H9 (cell line): ENCODE data around the gene EIF4E2. TPM values are rescaled to one million over a fixed set of nuclear protein-coding genes. Genes with fewer than 3 reads are reported as not detected.

Experiments
- DNase-seq: peaks from one replicate; pipeline ENCODE4 v3.0.0-alpha.2; 2017
- H2AFZ ChIP-seq: one replicate; pipeline ENCODE4 v1.6.1; 2013; ENCODE audit warnings: mild to moderate bottlenecking, low read length, control low read depth, moderate library complexity
- H2AK5ac ChIP-seq: 2 replicates; pipeline ENCODE4 v1.6.1; 2013; ENCODE audit warnings: low read length, control low read depth, mixed read lengths; ENCODE audit not compliant: insufficient read length
- H2BK120ac ChIP-seq: one replicate; pipeline ENCODE4 v1.6.1; 2013; ENCODE audit warnings: low read depth, mild to moderate bottlenecking, low read length, control low read depth, inconsistent platforms; ENCODE audit not compliant: poor library complexity, severe bottlenecking
- H2BK12ac ChIP-seq: 2 replicates; pipeline ENCODE4 v1.6.1; 2013; ENCODE audit warnings: low read length, control low read depth, mixed read lengths, low read depth; ENCODE audit not compliant: insufficient read length
- H2BK15ac ChIP-seq: 2 replicates; pipeline ENCODE4 v1.6.1; 2013; ENCODE audit warnings: low read depth, low read length, control low read depth
- H2BK20ac ChIP-seq: one replicate; pipeline ENCODE4 v1.6.1; 2013; ENCODE audit warnings: low read depth, mild to moderate bottlenecking, low read length, control low read depth, inconsistent platforms; ENCODE audit not compliant: poor library complexity, severe bottlenecking
- H2BK5ac ChIP-seq: 2 replicates; pipeline ENCODE4 v1.6.1; 2013; ENCODE audit warnings: low read length, control low read depth, mixed read lengths; ENCODE audit not compliant: insufficient read length
- H3K14ac ChIP-seq: 2 replicates; pipeline ENCODE4 v1.6.1; 2013; ENCODE audit warnings: low read length, control low read depth; ENCODE audit not compliant: insufficient read depth
- H3K18ac ChIP-seq: 2 replicates; pipeline ENCODE4 v1.6.1; 2013; ENCODE audit warnings: low read depth, mild to moderate bottlenecking, mixed read lengths, low read length, control low read depth; ENCODE audit not compliant: insufficient read length
- H3K23ac ChIP-seq: 2 replicates; pipeline ENCODE4 v1.6.1; 2013; ENCODE audit warnings: low read length, control low read depth, mixed read lengths, low read depth; ENCODE audit not compliant: insufficient read length
- H3K23me2 ChIP-seq: 2 replicates; pipeline ENCODE4 v1.6.1; 2013; ENCODE audit warnings: low read depth, mild to moderate bottlenecking, mixed read lengths, low read length, control low read depth; ENCODE audit not compliant: insufficient read length, poor library complexity, severe bottlenecking
- H3K27ac ChIP-seq: 2 replicates; pipeline ENCODE4 v1.5.1; 2013; ENCODE audit warnings: low read length, control low read depth, mixed read lengths, low read depth; ENCODE audit not compliant: insufficient read length
- H3K27me3 ChIP-seq: 2 replicates; pipeline ENCODE4 v1.6.1; 2013; ENCODE audit warnings: low read length, control low read depth, inconsistent platforms; ENCODE audit not compliant: insufficient read depth
- H3K4ac ChIP-seq: 2 replicates; pipeline ENCODE4 v1.6.1; 2013; ENCODE audit warnings: low read depth, mild to moderate bottlenecking, control low read depth, inconsistent platforms, low read length, moderate library complexity
- H3K4me1 ChIP-seq: 2 replicates; pipeline ENCODE4 v1.6.1; 2013; ENCODE audit warnings: low read length, control low read depth, inconsistent platforms; ENCODE audit not compliant: insufficient read depth
- H3K4me2 ChIP-seq: 2 replicates; pipeline ENCODE4 v1.6.1; 2013; ENCODE audit warnings: low read length, control low read depth, mixed read lengths; ENCODE audit not compliant: insufficient read length, insufficient read depth
- H3K56ac ChIP-seq: 2 replicates; pipeline ENCODE4 v1.6.1; 2013; ENCODE audit warnings: low read depth, mild to moderate bottlenecking, mixed read lengths, low read length, control low read depth; ENCODE audit not compliant: insufficient read length
- H3K79me1 ChIP-seq: 2 replicates; pipeline ENCODE4 v1.6.1; 2013; ENCODE audit warnings: low read depth, mild to moderate bottlenecking, moderate library complexity, low read length, control low read depth, inconsistent platforms; ENCODE audit not compliant: insufficient read depth, poor library complexity, severe bottlenecking
- H3K79me2 ChIP-seq: 2 replicates; pipeline ENCODE4 v1.6.1; 2013; ENCODE audit warnings: low read length, control low read depth, inconsistent platforms; ENCODE audit not compliant: insufficient read depth
- H3K9ac ChIP-seq: 2 replicates; pipeline ENCODE4 v1.6.1; 2013; ENCODE audit warnings: low read length, control low read depth, mixed read lengths; ENCODE audit not compliant: insufficient read length; ENCODE audit errors: extremely low read depth
- H3K9me3 ChIP-seq: one replicate; pipeline ENCODE4 v1.6.1; 2013; ENCODE audit warnings: low read depth, low read length, inconsistent platforms; ENCODE audit not compliant: control insufficient read depth
- H3T11ph ChIP-seq: one replicate; pipeline ENCODE4 v1.6.1; 2013; ENCODE audit warnings: mild to moderate bottlenecking, low read length, control low read depth, inconsistent platforms
- H4K20me1 ChIP-seq: one replicate; pipeline ENCODE4 v1.6.1; 2013; ENCODE audit not compliant: control insufficient read depth, insufficient read length, insufficient read depth
- H4K5ac ChIP-seq: 2 replicates; pipeline ENCODE4 v1.6.1; 2013; ENCODE audit warnings: low read depth, mild to moderate bottlenecking, mixed read lengths, low read length, control low read depth; ENCODE audit not compliant: insufficient read length
- H4K8ac ChIP-seq: replicated peaks from 2 replicates; pipeline ENCODE4 v1.6.1; 2013; ENCODE audit warnings: low read length, control low read depth, mixed read lengths, low read depth; ENCODE audit not compliant: insufficient read length
- H4K91ac ChIP-seq: 2 replicates; pipeline ENCODE4 v1.6.1; 2013; ENCODE audit warnings: low read depth, mild to moderate bottlenecking, moderate library complexity, mixed read lengths, low read length, control low read depth; ENCODE audit not compliant: insufficient read length
- H3K27ac Mint-ChIP-seq, 3 experiments: 2 replicates in 2 of 3; 3 replicates in 1 of 3; pipeline ENCODE4 v1.8.0; 2020 to 2021; ENCODE audit warnings: mixed read lengths in 3 of 3, mild to moderate bottlenecking in 1 of 3, moderate library complexity in 1 of 3
- H3K27me3 Mint-ChIP-seq: 2 replicates; pipeline ENCODE4 v1.8.0; 2021; ENCODE audit warnings: low read depth, mild to moderate bottlenecking, moderate library complexity, mixed read lengths
- H3K36me3 Mint-ChIP-seq, 3 experiments: 2 replicates in 2 of 3; 3 replicates in 1 of 3; pipeline ENCODE4 v1.8.0; 2020 to 2021; ENCODE audit warnings: low read depth in 3 of 3, mixed read lengths in 3 of 3; ENCODE audit not compliant: insufficient read depth in 1 of 3
- H3K4me1 Mint-ChIP-seq, 2 experiments: 2 replicates each; pipeline ENCODE4 v1.8.0; 2020; ENCODE audit warnings: mixed read lengths in 2 of 2
- H3K4me3 Mint-ChIP-seq, 2 experiments: 2 replicates in 1 of 2; 3 replicates in 1 of 2; pipeline ENCODE4 v1.8.0; 2020 to 2021; ENCODE audit warnings: mild to moderate bottlenecking in 2 of 2, mixed read lengths in 2 of 2, moderate library complexity in 1 of 2
- H3K9me3 Mint-ChIP-seq, 2 experiments: 2 replicates in 1 of 2; 3 replicates in 1 of 2; pipeline ENCODE4 v1.8.0; 2020; ENCODE audit warnings: mild to moderate bottlenecking in 2 of 2, mixed read lengths in 2 of 2, moderate library complexity in 1 of 2
- WGBS: extraction: QIAGEN DNeasy Blood & Tissue Kit; methylation state at CpG from one replicate; pipeline ENCODE4 v1.1.7; 2013; ENCODE audit warnings: missing lambda C conversion rate, low lambda C conversion rate, mixed read lengths; ENCODE audit not compliant: insufficient read length; ENCODE audit errors: extremely low coverage; 5-methylcytosine and 5-hydroxymethylcytosine counted together
- total RNA-seq: library from RNA; stranded (reverse); gene quantifications from 2 replicates; pipeline ENCODE4 v1.2.1, GENCODE V29; 2021
- TF ChIP-seq, protein P1 (sequence below): fragments of 200-600 bp; sonication (generic); conservative IDR thresholded peaks from 3 replicates; pipeline ENCODE4 v1.8.0; 2021; ENCODE audit warnings: antibody characterized with exemption, mild to moderate bottlenecking

Gene EIF4E2
- total RNA-seq, 1 experiment from 2014 or later = 109 TPM

DNA sequence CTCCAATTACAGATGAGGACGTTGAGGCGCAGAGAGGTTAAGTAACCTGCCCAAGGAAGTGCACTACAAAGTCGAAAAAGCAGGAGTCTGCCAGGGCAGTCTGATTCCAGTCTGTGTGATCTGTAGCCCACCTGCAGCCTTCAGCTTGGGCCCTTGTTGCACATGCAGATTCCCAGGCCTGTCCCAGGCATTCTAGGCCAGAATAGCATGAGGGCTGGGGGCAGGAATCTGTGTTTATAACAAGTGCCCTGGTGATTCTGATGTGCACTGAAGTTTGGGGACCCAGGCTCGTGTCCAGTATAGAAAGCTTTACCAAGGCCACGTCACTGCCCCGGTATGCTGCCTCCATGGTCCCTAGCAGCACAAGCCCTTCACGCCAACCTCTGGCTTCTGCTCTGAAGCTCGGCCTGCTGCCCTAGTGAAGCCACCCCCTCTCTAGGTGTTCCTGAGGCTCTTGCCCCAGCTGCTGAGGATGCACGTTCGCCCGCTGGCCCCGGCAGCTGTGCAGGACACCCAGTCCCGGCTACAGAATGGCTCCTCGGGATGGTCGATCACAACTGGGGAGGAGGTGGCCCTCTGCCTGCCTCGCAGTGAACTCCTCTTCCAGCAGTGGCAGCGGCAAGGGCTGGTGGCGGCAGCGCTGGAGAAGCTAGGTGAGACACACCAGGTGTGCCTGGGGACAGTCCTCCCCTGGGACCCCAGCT is 6.4 kb upstream of the EIF4E2 start:
- H2BK5ac ChIP-seq = no peak overlapping the region
- no peak overlapping the region for H3T11ph ChIP-seq
- H3K4ac ChIP-seq = no peak overlapping the region
- H3K79me2 ChIP-seq = no peaks in the 10 kb centered on the region
- H3K27me3 ChIP-seq = no peaks in the 10 kb centered on the region; the same call in 1 of the 2 replicates
- no peak overlapping the region for H2BK15ac ChIP-seq
- no peaks in the 10 kb centered on the region for H3K4me1 ChIP-seq
- no peaks in the 10 kb centered on the region for H3K79me1 ChIP-seq
- H2BK20ac ChIP-seq = no peak overlapping the region
- H3K23ac ChIP-seq = no peak overlapping the region
- H3K9me3 Mint-ChIP-seq = peaks cover 7 to 8% of the 10 kb centered on the region in 2 experiments
- H3K4me1 Mint-ChIP-seq = peaks cover 7 to 11% of the 10 kb centered on the region in 2 experiments; a peak in 3 of 4 replicates
- H4K8ac ChIP-seq = no peak overlapping the region
- H3K14ac ChIP-seq = no peak overlapping the region
- no peak overlapping the region for H3K9ac ChIP-seq
- no peak overlapping the region for H3K56ac ChIP-seq
- H2BK120ac ChIP-seq = no peak overlapping the region
- H3K18ac ChIP-seq = no peak overlapping the region
- WGBS = no CpG with 5 or more reads among the region's 19 CpGs
- H2AFZ ChIP-seq = no peak overlapping the region
- H3K4me3 Mint-ChIP-seq = no peak overlapping the region; a peak in 1 of 5 replicates
- no peaks in the 10 kb centered on the region for H3K9me3 ChIP-seq
- no peak overlapping the region for H2BK12ac ChIP-seq
- H3K4me2 ChIP-seq = no peak overlapping the region
- H3K36me3 Mint-ChIP-seq = peaks cover 26 to 30% (median 27%) of the 10 kb centered on the region in 3 experiments
- H4K20me1 ChIP-seq = no peaks in the 10 kb centered on the region
- no peak overlapping the region for H4K5ac ChIP-seq
- no peak overlapping the region for H3K27ac ChIP-seq
- H2AK5ac ChIP-seq = no peak overlapping the region
- peaks cover 5% of the 10 kb centered on the region; the same call in 1 of the 2 replicates for H3K27me3 Mint-ChIP-seq
- H4K91ac ChIP-seq = no peak overlapping the region
- DNase-seq = no peak
- no peaks in the 10 kb centered on the region for H3K23me2 ChIP-seq
- TF ChIP-seq, protein P1, sequence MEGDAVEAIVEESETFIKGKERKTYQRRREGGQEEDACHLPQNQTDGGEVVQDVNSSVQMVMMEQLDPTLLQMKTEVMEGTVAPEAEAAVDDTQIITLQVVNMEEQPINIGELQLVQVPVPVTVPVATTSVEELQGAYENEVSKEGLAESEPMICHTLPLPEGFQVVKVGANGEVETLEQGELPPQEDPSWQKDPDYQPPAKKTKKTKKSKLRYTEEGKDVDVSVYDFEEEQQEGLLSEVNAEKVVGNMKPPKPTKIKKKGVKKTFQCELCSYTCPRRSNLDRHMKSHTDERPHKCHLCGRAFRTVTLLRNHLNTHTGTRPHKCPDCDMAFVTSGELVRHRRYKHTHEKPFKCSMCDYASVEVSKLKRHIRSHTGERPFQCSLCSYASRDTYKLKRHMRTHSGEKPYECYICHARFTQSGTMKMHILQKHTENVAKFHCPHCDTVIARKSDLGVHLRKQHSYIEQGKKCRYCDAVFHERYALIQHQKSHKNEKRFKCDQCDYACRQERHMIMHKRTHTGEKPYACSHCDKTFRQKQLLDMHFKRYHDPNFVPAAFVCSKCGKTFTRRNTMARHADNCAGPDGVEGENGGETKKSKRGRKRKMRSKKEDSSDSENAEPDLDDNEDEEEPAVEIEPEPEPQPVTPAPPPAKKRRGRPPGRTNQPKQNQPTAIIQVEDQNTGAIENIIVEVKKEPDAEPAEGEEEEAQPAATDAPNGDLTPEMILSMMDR = no peak
- H3K27ac Mint-ChIP-seq = no peak overlapping the region
